ENCODE results near the gene ITIH4. TPM values are rescaled to one million over a fixed set of nuclear protein-coding genes. Genes with fewer than 3 reads are reported as not detected.

The ITIH4 gene
- total RNA-seq, 4 donors from 2014 or later = 1.2 to 7.0 (median 3.4) TPM

DNA sequence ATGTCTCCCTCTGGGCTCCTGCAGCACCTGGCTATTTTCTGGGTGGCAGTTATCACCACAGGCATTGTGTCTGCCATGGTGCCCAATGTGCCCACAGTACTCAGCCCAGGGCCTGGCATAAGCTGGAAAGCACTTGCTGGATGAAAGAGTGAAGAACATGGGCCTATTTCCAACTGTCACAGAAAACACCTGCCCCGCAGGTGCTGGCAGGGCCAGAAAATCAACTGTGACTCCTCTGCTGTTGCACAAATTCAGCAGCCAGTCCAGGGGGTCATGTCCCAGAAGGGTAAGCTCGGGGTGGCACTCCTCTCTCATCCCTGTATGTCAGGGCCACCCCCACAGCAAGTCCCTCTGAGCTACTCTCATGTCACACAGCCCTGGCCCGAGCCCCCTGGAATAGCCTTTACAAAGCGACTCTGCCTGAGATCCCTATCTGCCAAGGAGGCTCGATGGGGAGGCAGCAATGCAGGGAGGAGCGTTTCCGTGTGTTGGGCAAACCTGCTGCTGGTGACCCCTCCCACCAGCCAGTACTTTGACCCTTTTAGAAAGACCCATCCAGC is 18.9 kb downstream of the ITIH4 start:
- TF ChIP-seq POLR2AphosphoS5 (IDR thresholded peaks at IDR 0.05) = no peak
- TF ChIP-seq, protein P1, sequence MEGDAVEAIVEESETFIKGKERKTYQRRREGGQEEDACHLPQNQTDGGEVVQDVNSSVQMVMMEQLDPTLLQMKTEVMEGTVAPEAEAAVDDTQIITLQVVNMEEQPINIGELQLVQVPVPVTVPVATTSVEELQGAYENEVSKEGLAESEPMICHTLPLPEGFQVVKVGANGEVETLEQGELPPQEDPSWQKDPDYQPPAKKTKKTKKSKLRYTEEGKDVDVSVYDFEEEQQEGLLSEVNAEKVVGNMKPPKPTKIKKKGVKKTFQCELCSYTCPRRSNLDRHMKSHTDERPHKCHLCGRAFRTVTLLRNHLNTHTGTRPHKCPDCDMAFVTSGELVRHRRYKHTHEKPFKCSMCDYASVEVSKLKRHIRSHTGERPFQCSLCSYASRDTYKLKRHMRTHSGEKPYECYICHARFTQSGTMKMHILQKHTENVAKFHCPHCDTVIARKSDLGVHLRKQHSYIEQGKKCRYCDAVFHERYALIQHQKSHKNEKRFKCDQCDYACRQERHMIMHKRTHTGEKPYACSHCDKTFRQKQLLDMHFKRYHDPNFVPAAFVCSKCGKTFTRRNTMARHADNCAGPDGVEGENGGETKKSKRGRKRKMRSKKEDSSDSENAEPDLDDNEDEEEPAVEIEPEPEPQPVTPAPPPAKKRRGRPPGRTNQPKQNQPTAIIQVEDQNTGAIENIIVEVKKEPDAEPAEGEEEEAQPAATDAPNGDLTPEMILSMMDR (IDR thresholded peaks at IDR 0.05) = no peak
- no peak for TF ChIP-seq POLR2A (IDR thresholded peaks at IDR 0.05)
- no peak for TF ChIP-seq EP300 (IDR thresholded peaks at IDR 0.05)
- no peaks in the 10 kb centered on the region for H3K9me3 ChIP-seq
- H3K36me3 ChIP-seq = no peaks in the 10 kb centered on the region
- no peaks in the 10 kb centered on the region for H3K27me3 ChIP-seq
- 17% methylated on average over 1 of the region's 7 CpGs; no CpG with 5 or more reads in 1 of the 2 donors for WGBS, 2 donors (ENCODE audit: low coverage in 1 of 2)
- no peak overlapping the region for H3K4me3 ChIP-seq
- no peak for ATAC-seq
- no peaks in the 10 kb centered on the region for H3K4me1 ChIP-seq
- no peak overlapping the region for H3K27ac ChIP-seq

DNA sequence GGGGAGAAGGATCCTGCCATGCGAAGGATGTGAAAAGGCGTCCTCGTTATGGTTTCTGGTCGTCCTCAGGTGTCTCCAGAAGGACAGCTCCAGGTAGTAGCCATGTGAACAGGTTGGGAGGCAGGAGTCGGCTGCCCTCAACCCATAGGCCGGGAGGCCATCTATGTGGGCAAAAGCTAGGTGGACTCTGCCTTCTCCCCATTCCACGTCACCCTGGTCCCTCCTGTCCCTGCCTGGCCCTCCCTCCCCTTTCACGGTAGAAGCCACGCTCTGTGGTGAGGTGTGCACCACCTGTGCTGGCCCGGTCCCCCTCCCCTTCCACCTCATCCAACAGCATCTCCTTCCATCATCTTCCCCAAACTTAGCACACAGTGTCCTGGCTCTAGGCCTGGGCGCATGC is 19.5 kb downstream of the ITIH4 start:
- TF ChIP-seq EP300 (IDR thresholded peaks at IDR 0.05) (no peak), POLR2A (IDR thresholded peaks at IDR 0.05) (no peak), POLR2AphosphoS5 (IDR thresholded peaks at IDR 0.05) (no peak)
- TF ChIP-seq, protein P1 (IDR thresholded peaks at IDR 0.05) = no peak
- Histone ChIP-seq H3K27ac (no peak overlapping the region), H3K27me3 (peaks cover 6% of the 10 kb centered on the region), H3K9me3 (no peaks in the 10 kb centered on the region), H3K36me3 (no peaks in the 10 kb centered on the region), H3K4me1 (no peaks in the 10 kb centered on the region), H3K4me3 (no peak overlapping the region)
- 80 to 90% methylated on average over 3 to 10 of the region's 11 CpGs for WGBS, 2 donors (ENCODE audit: low coverage in 1 of 2)
- ATAC-seq = no peak

DNA sequence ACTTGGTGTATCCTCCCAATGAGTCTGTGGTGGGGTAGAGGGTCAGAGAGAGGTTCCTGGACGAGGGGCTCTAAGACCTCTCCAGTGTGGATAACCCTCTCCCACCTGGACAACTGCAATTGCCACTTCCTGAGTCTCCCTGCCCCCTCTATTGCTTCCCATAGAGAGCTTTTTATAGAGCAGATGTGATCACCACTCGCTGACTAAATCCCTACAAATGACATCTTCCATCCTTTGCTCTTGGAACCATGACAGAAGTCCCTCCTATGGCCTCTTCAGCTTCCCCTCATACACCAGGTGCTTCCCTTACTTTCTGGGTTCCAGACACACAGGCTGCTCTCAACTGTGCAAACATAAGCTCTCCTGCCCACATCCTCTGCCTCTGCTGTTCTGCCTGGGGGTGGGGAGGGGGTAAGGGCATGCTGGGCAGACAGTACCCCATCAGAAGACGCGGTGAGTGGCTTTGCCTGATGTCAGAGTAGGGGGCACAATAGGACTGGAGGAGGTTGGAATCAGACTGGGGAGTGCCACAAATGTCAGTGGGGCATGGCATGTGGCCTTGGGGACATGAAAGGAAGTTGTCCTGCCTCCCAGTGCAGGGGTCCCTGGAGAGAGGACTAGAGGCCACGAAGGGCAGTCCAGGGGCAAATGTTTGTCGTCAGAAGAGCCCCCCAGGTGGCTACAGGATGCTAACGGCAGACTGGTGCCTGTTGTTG is 20.7 kb downstream of the ITIH4 start:
- Histone ChIP-seq H3K4me1 (no peaks in the 10 kb centered on the region), H3K27ac (no peak overlapping the region), H3K36me3 (no peaks in the 10 kb centered on the region), H3K9me3 (no peaks in the 10 kb centered on the region), H3K4me3 (no peak overlapping the region), H3K27me3 (peaks cover 7% of the 10 kb centered on the region)
- no peak for ATAC-seq
- 43 to 60% methylated on average over 4 to 5 of the region's 7 CpGs for WGBS, 2 donors (ENCODE audit: low coverage in 1 of 2)
- TF ChIP-seq POLR2A (IDR thresholded peaks at IDR 0.05) = no peak
- TF ChIP-seq, protein P1 (IDR thresholded peaks at IDR 0.05) = no peak
- TF ChIP-seq POLR2AphosphoS5 (IDR thresholded peaks at IDR 0.05) = no peak
- no peak for TF ChIP-seq EP300 (IDR thresholded peaks at IDR 0.05)

DNA sequence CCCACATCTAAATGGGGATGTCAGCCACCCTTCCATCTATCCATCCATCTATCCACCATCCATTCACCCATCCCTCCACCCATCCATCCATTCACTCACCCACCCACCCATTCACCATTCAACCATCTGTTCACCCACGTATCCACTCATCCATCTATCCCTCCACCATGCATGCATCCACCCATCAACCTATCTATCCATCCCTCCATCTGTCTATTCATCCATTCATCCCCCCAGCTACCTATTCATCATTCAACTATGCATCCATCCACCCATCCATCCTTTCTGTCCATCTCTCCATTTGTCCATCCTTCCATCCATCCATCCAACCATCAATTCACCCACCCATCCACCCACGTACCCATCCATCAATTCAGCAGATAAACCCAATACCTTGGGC is 21.3 kb downstream of the ITIH4 start:
- Histone ChIP-seq H3K27me3 (peaks cover 10% of the 10 kb centered on the region), H3K36me3 (no peaks in the 10 kb centered on the region), H3K4me3 (no peak overlapping the region), H3K27ac (no peak overlapping the region), H3K4me1 (no peaks in the 10 kb centered on the region), H3K9me3 (no peaks in the 10 kb centered on the region)
- TF ChIP-seq POLR2A (IDR thresholded peaks at IDR 0.05) (no peak), EP300 (IDR thresholded peaks at IDR 0.05) (no peak), POLR2AphosphoS5 (IDR thresholded peaks at IDR 0.05) (no peak)
- TF ChIP-seq, protein P1 (IDR thresholded peaks at IDR 0.05) = no peak
- no peak for ATAC-seq
- 76 to 88% methylated on average over 2 of the region's 2 CpGs for WGBS, 2 donors (ENCODE audit: low coverage in 1 of 2)
